GM23248 (cell line): ENCODE data around the gene DPYD.

Experiments
- EZH2 ChIP-seq: fragments of 200-600 bp; sonication (generic); IDR thresholded peaks from 2 replicates; pipeline ENCODE4 v1.6.1; 2018; ENCODE audit warnings: antibody characterized with exemption, mild to moderate bottlenecking; ENCODE audit not compliant: insufficient read depth, poor library complexity, severe bottlenecking
- EZH2phosphoT487 ChIP-seq: fragments of 200-600 bp; sonication (generic); IDR thresholded peaks from 2 replicates; pipeline ENCODE4 v1.6.1; 2018; ENCODE audit warnings: antibody characterized with exemption, moderate library complexity, mild to moderate bottlenecking, low read depth; ENCODE audit not compliant: insufficient read depth

DNA sequence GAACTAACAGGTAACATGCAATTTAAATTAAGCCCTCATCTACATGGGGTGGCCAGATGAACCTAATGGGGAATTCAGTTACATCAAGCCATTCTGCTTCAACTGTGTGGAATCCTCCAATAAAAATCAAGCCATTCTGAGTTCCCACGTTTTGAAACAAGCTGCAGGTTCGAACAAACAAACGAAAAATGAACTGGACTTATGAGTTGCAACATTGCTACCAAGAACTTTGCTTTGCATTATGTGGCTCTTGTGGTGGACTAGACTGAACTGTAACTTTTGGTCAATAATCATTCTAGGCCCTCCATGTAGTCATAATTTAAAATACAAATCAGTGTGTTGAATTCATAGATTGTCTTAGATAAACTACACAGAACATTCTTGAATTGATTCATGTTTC lies 682.0 kb downstream of the DPYD start:
- no peak for TF ChIP-seq EZH2
- TF ChIP-seq EZH2phosphoT487: no peak
